Tibial artery (tissue), 4 donors: ENCODE measurements around the gene TUBG2.

Experiments
- DNase-seq, 2 donors: peaks; one replicate each; pipeline ENCODE4 v3.0.0-alpha.2; 2019
- H3K27ac ChIP-seq, 2 donors: fragments of 200-600 bp; sonication (generic) in 1 of 2; 1 replicate in 1 of 2; 2 replicates in 1 of 2; pipeline ENCODE4 v1.5.1; 2018 to 2019; ENCODE audit warnings: mild to moderate bottlenecking in 1 of 2
- H3K27me3 ChIP-seq, 2 donors: fragments of 200-600 bp; sonication (generic) in 1 of 2; one replicate each; pipeline versions ENCODE4 v1.5.1 to v1.6.0; 2016 to 2019
- H3K36me3 ChIP-seq, 3 donors: fragments of 200-600 bp; sonication (generic) in 2 of 3; one replicate each; pipeline ENCODE4 v1.5.1; 2016 to 2019; ENCODE audit warnings: mild to moderate bottlenecking in 2 of 3
- H3K4me1 ChIP-seq, 4 donors: fragments of 200-600 bp; sonication (generic) in 2 of 4; 1 replicate in 3 of 4; 2 replicates in 1 of 4; pipeline ENCODE4 v1.5.1; 2016 to 2019
- H3K4me3 ChIP-seq, 2 donors: fragments of 200-600 bp; sonication (generic) in 1 of 2; 1 replicate in 1 of 2; 2 replicates in 1 of 2; pipeline ENCODE4 v1.5.1; 2018 to 2019; ENCODE audit warnings: mild to moderate bottlenecking in 2 of 2
- H3K9me3 ChIP-seq, 3 donors: fragments of 200-600 bp; sonication (generic) in 1 of 3; one replicate each; pipeline ENCODE4 v1.5.1; 2016 to 2019
- intact Hi-C: fragments of 100-400 bp; cut with DNase I; formaldehyde crosslinking; loops from one replicate; pipeline ENCODE4 v1.15.0; 2023; ENCODE audit warnings: low total_unique reads
- TF ChIP-seq, protein P1 (sequence below), 2 experiments: fragments of 200-600 bp in 1 of 2; fragments of 450-650 bp in 1 of 2; IDR thresholded peaks; one replicate each; pipeline ENCODE4 v1.5.1; 2017 to 2019; ENCODE audit warnings: antibody characterized with exemption in 2 of 2, mild to moderate bottlenecking in 1 of 2, moderate library complexity in 1 of 2

TUBG2 gene

DNA sequence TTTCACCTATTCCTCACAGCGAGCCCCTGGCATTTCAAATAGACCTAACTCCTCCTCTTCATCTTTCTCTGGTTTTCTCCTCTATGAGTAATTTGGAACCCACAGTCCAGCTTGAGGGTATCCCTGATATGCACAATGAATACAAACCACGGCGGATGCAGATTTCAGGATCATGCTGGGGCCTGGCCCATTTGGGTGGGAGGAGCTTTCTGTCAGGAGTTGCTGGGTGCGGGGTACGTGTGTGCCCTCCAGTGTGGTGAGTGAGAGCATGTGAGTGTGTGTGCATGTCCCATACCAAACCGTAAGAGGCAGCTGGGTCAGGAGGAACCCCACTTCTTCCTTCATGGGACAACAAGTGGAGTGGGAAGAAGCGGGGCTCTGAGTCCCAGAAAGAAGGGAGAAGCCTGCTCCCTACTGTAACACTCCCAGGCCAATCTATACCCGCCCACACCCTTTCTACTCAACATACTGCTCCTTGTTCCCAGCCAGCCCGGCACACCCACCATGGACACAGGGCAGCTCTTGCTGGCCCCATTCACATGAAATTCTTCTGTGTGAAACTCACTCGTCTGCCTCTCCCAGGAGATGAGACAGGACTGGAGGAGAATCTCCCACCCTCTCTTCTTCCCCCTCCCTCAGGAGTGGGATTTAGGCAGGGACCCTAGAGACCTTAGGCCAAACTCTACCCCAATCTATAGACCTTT, 41.7 kb downstream of the TUBG2 start:
- TF ChIP-seq, protein P1, sequence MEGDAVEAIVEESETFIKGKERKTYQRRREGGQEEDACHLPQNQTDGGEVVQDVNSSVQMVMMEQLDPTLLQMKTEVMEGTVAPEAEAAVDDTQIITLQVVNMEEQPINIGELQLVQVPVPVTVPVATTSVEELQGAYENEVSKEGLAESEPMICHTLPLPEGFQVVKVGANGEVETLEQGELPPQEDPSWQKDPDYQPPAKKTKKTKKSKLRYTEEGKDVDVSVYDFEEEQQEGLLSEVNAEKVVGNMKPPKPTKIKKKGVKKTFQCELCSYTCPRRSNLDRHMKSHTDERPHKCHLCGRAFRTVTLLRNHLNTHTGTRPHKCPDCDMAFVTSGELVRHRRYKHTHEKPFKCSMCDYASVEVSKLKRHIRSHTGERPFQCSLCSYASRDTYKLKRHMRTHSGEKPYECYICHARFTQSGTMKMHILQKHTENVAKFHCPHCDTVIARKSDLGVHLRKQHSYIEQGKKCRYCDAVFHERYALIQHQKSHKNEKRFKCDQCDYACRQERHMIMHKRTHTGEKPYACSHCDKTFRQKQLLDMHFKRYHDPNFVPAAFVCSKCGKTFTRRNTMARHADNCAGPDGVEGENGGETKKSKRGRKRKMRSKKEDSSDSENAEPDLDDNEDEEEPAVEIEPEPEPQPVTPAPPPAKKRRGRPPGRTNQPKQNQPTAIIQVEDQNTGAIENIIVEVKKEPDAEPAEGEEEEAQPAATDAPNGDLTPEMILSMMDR (IDR thresholded peaks at IDR 0.05) = no peak
- Histone ChIP-seq H3K4me1 (peaks cover 0 to 6% (median 2%) of the 10 kb centered on the region in 4 donors), H3K9me3 (no peaks in the 10 kb centered on the region), H3K27ac (no peak overlapping the region), H3K4me3 (no peak overlapping the region), H3K27me3 (no peaks in the 10 kb centered on the region), H3K36me3 (peaks cover 68 to 100% (median 78%) of the 10 kb centered on the region in 3 donors)
- peak in 1 of 2 donors; percentile 29 for DNase-seq
- intact Hi-C loops = no loop called here

DNA sequence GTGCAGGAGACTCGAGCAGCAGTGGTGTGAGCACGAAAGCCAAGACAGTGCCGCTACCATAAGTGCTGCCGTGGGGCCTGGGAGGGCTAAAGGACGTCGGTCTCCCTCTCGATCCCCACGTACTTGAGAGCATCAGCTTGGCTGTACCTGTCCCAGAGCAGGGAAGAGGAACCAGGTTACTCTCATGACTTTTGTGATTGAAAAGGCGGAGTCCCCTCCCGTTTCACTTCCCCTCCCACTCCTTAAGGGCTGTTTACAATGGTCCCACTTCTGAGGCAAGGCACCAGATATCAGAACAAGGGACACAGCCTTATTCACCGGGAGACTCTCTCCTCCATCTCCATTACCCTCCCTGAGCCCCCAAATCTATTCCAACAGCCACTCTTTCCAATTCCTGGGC, 43.4 kb downstream of the TUBG2 start:
- no peak for DNase-seq
- Histone ChIP-seq H3K4me3 (no peak overlapping the region), H3K27me3 (no peaks in the 10 kb centered on the region), H3K27ac (no peak overlapping the region), H3K36me3 (peaks cover 71 to 100% (median 85%) of the 10 kb centered on the region in 3 donors), H3K9me3 (no peaks in the 10 kb centered on the region), H3K4me1 (peaks cover 0 to 6% (median 2%) of the 10 kb centered on the region in 4 donors)
- TF ChIP-seq, protein P1 (IDR thresholded peaks at IDR 0.05) = no peak
- intact Hi-C loops = no loop called here

DNA sequence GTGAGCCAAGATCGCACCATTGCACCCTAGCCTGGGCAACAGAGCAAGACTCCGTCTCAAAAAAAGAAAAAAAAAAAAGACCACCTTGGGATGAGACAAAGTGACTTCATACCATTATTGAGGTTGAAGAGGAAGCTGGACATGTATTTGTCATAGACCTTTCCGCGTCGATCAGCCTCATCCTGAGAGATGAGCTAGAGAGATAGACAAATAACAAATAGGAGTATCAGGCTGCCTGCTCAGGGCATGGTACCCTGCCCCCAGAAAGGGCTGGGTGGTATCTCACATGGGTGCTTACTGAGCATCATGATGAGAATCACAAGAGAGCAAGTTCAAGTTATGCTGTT, 45.4 kb downstream of the TUBG2 start:
- DNase-seq = peak in 1 of 2 donors; percentile 4
- intact Hi-C loops = no loop called here

DNA sequence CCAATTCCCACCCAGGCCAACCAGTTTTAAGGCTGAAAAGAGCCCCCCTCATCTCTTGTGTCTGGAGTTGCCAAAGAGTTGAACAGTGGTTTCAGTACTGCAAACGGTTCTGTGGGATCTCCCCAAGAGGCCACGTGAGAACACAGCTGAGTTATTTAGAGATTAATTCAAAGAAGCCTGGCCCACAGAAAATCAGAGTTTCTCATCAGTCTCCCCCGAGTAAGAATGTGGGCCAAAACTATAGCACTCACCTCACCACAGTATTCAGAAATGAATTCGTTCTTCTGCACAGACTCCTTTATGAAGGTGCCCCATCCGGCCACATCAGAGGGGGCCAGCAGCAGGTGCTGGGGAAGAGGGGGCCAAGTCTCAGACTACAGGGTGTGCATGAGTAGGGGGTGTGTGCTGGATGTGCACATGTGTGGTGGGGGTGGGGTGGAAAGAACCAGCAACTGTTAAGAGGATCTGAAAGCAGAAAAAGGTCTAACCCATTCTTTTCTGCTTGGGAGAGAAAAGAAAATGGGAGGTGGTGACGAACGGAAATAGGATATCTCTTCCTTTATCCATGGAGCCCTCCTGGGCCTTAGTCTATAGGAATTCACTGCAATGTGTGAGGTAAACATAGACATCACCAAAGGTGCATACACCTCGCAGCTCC, 45.9 kb downstream of the TUBG2 start:
- H3K4me1 ChIP-seq = no peaks in the 10 kb centered on the region
- H3K27me3 ChIP-seq = no peaks in the 10 kb centered on the region
- no peaks in the 10 kb centered on the region for H3K9me3 ChIP-seq
- intact Hi-C loops = no loop called here
- no peak overlapping the region for H3K27ac ChIP-seq
- H3K36me3 ChIP-seq = peaks cover 96 to 100% (median 100%) of the 10 kb centered on the region in 3 donors
- peak in 1 of 2 donors; percentile 23 for DNase-seq
- no peak overlapping the region for H3K4me3 ChIP-seq
- TF ChIP-seq, protein P1 (IDR thresholded peaks at IDR 0.05) = no peak

More for the DNA sequence above, 45.4 kb downstream of the TUBG2 start:
- Histone ChIP-seq H3K9me3 (no peaks in the 10 kb centered on the region), H3K27ac (no peak overlapping the region), H3K4me1 (no peaks in the 10 kb centered on the region), H3K36me3 (peaks cover 92 to 100% (median 98%) of the 10 kb centered on the region in 3 donors), H3K4me3 (no peak overlapping the region), H3K27me3 (no peaks in the 10 kb centered on the region)
- TF ChIP-seq, protein P1 (IDR thresholded peaks at IDR 0.05) = no peak

DNA sequence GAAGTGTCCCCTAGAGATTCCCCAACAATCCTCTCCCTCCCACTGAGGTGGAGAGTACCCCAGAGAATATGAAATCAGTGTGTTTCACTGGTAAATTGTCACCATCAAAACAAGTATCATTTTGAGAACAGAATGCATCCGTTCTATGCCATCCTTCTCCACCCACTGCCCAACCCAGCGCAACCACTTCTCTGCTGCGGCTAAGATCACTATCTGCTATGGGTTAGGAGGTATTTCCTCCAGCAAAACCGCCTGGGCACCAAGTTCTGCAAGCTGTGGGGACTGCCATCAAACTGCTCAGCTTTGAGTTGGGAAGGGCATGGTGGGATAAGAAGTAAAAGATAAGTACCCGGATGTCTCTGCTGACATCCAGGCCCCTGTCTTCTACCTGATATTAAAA, 47.6 kb downstream of the TUBG2 start:
- intact Hi-C loops = no loop called here
- H3K9me3 ChIP-seq = no peaks in the 10 kb centered on the region
- no peak overlapping the region for H3K27ac ChIP-seq
- H3K4me1 ChIP-seq = no peaks in the 10 kb centered on the region
- TF ChIP-seq, protein P1 (IDR thresholded peaks at IDR 0.05) = no peak
- peaks cover 98 to 100% (median 100%) of the 10 kb centered on the region in 3 donors for H3K36me3 ChIP-seq
- no peak overlapping the region for H3K4me3 ChIP-seq
- H3K27me3 ChIP-seq = no peaks in the 10 kb centered on the region
- peak in 1 of 2 donors; percentile 1 for DNase-seq
